OCI-LY7 (cell line): ENCODE results near the gene MFAP3L. TPM values are rescaled to one million over a fixed set of nuclear protein-coding genes. Genes with fewer than 3 reads are reported as not detected.

Source experiments
- BruUV-seq: library from RNA; stranded (reverse); fragments of 400-500 nt; replicated peaks from 2 replicates; lab custom pipeline; 2021; lab: Mats Ljungman, UMichigan
- CTCF ChIA-PET: fragments of 300-600 bp; sonication (Branson Sonifier 250); formaldehyde crosslinking; loops from one replicate; lab custom pipeline; 2022; ENCODE audit warnings: antibody characterized with exemption; ENCODE audit not compliant: unreplicated experiment; lab: Charles Lee
- POLR2A ChIA-PET: fragments of 300-600 bp; sonication (Branson Sonifier 250); formaldehyde crosslinking; loops from one replicate; lab custom pipeline; 2022; ENCODE audit warnings: antibody characterized with exemption; lab: Charles Lee
- DNase-seq: peaks from one replicate; pipeline ENCODE4 v3.0.0-alpha.2; 2015; ENCODE audit warnings: low spot score
- H2AFZ ChIP-seq: fragments of 200-600 bp; sonication (generic), shearing (Covaris generic); 2 replicates; pipeline ENCODE4 v1.6.1; 2014; ENCODE audit warnings: mild to moderate bottlenecking, antibody characterized with exemption, low read length, moderate library complexity
- H3K27ac ChIP-seq: fragments of 200-600 bp; sonication (generic); 2 replicates; pipeline ENCODE4 v1.5.1; 2014; ENCODE audit warnings: mixed run types, low read depth, mild to moderate bottlenecking, moderate library complexity, low read length, inconsistent platforms; ENCODE audit not compliant: poor library complexity, severe bottlenecking
- H3K36me3 ChIP-seq: fragments of 200-600 bp; sonication (generic); 2 replicates; pipeline ENCODE4 v1.6.1; 2014; ENCODE audit warnings: mild to moderate bottlenecking, antibody characterized with exemption, low read length, moderate library complexity, mixed read lengths; ENCODE audit not compliant: insufficient read depth
- H3K4me1 ChIP-seq: fragments of 200-600 bp; sonication (generic); 2 replicates; pipeline ENCODE4 v1.5.1; 2014; ENCODE audit warnings: mild to moderate bottlenecking, low read length; ENCODE audit not compliant: insufficient read depth, poor library complexity, severe bottlenecking
- H3K4me2 ChIP-seq: fragments of 200-600 bp; sonication (generic); 2 replicates; pipeline ENCODE4 v1.6.1; 2014; ENCODE audit warnings: mild to moderate bottlenecking, low read length
- H3K4me3 ChIP-seq: fragments of 200-600 bp; sonication (generic); 2 replicates; pipeline ENCODE4 v1.5.1; 2014; ENCODE audit warnings: mild to moderate bottlenecking, low read depth, low read length; ENCODE audit not compliant: poor library complexity, severe bottlenecking
- H3K79me2 ChIP-seq: fragments of 200-600 bp; sonication (generic); 2 replicates; pipeline ENCODE4 v1.6.1; 2016; ENCODE audit warnings: low read depth, mild to moderate bottlenecking, low read length, moderate library complexity, mixed read lengths; ENCODE audit not compliant: insufficient read depth
- H3K9me2 ChIP-seq: fragments of 200-600 bp; sonication (generic); 2 replicates; pipeline ENCODE4 v1.6.1; 2016; ENCODE audit warnings: mild to moderate bottlenecking, low read length, mixed read lengths; ENCODE audit not compliant: insufficient read depth
- H3K9me3 ChIP-seq: fragments of 200-600 bp; sonication (generic); 2 replicates; pipeline ENCODE4 v1.6.1; 2014; ENCODE audit warnings: mild to moderate bottlenecking, mixed run types, low read length, mixed read lengths
- H4K20me1 ChIP-seq: fragments of 200-600 bp; sonication (generic); 2 replicates; pipeline ENCODE4 v1.6.1; 2014; ENCODE audit warnings: mild to moderate bottlenecking, antibody characterized with exemption, low read length, moderate library complexity, mixed read lengths; ENCODE audit not compliant: insufficient read depth
- CTCF ChIP-seq: fragments of 200-600 bp; sonication (generic); conservative IDR thresholded peaks from 2 replicates; pipeline ENCODE4 v1.5.1; 2014; ENCODE audit warnings: mild to moderate bottlenecking, antibody characterized with exemption, low read length, moderate library complexity, mixed read lengths
- EZH2phosphoT487 ChIP-seq: fragments of 200-600 bp; sonication (generic); IDR thresholded peaks from 2 replicates; pipeline ENCODE4 v1.6.1; 2018; ENCODE audit warnings: low read depth, borderline replicate concordance, mild to moderate bottlenecking, mixed run types, antibody characterized with exemption, low read length, moderate library complexity, mixed read lengths
- intact Hi-C: fragments of 100-400 bp; cut with micrococcal nuclease; formaldehyde crosslinking; loops from one replicate; pipeline ENCODE4 v1.10.0; 2022; ENCODE audit not compliant: unreplicated experiment
- total RNA-seq, 2 experiments: library from RNA; depleted of rRNA in 1 of 2; stranded (reverse); fragments of >200 nt in 1 of 2; shearing (Covaris generic) in 1 of 2; gene quantifications; 2 replicates each; pipeline ENCODE4 v1.2.3, GENCODE V29; 2014 to 2022

MFAP3L gene
- total RNA-seq, 2 experiments from 2014 or later: not detected

- Histone ChIP-seq H3K79me2 (no peaks in the 10 kb centered on the region), H3K4me2 (no peak overlapping the region), H3K36me3 (no peaks in the 10 kb centered on the region), H3K9me2 (no peaks in the 10 kb centered on the region), H3K9me3 (no peaks in the 10 kb centered on the region), H3K27ac (no peak overlapping the region), H4K20me1 (no peaks in the 10 kb centered on the region), H3K4me3 (no peak overlapping the region), H3K4me1 (no peaks in the 10 kb centered on the region), H2AFZ (no peak overlapping the region)
- no peak for DNase-seq
- ChIA-PET CTCF (no interaction called here), POLR2A (no interaction called here)
- no TSS peak for BruUV-seq
- intact Hi-C loops: no loop called here
- TF ChIP-seq EZH2phosphoT487 (no peak), CTCF (no peak)
These were observed 50.9 kb downstream of the MFAP3L start for GRCh38 chr4:169975131-169975837.

- intact Hi-C loops: no loop called here
- no TSS peak for BruUV-seq
- Histone ChIP-seq H3K4me2 (no peak overlapping the region), H3K9me3 (no peaks in the 10 kb centered on the region), H3K9me2 (no peaks in the 10 kb centered on the region), H4K20me1 (no peaks in the 10 kb centered on the region), H2AFZ (no peak overlapping the region), H3K79me2 (no peaks in the 10 kb centered on the region), H3K27ac (no peak overlapping the region), H3K36me3 (no peaks in the 10 kb centered on the region), H3K4me3 (no peak overlapping the region), H3K4me1 (no peaks in the 10 kb centered on the region)
- no peak for DNase-seq
- POLR2A ChIA-PET: no interaction called here
- CTCF ChIA-PET: no interaction called here
- TF ChIP-seq EZH2phosphoT487 (no peak), CTCF (no peak)
These were observed 54.7 kb downstream of the MFAP3L start for GRCh38 chr4:169971456-169972015.

- intact Hi-C loops: no loop called here
- no peak overlapping the region for H3K27ac ChIP-seq
- H3K9me2 ChIP-seq: no peaks in the 10 kb centered on the region
- H3K9me3 ChIP-seq: no peaks in the 10 kb centered on the region
- CTCF ChIA-PET: no interaction called here
- H3K4me1 ChIP-seq: no peaks in the 10 kb centered on the region
- POLR2A ChIA-PET: interaction anchor here (0.5 kb wide), 1 partner anchor 14 kb away, joined by 3 read pairs; no protein-coding TSS in a partner anchor
- no peak for DNase-seq
- H3K4me3 ChIP-seq: no peak overlapping the region
- no peaks in the 10 kb centered on the region for H4K20me1 ChIP-seq
- no peak overlapping the region for H3K4me2 ChIP-seq
- no peaks in the 10 kb centered on the region for H3K79me2 ChIP-seq
- no TSS peak for BruUV-seq
- no peak overlapping the region for H2AFZ ChIP-seq
- TF ChIP-seq CTCF (no peak), EZH2phosphoT487 (no peak)
- no peaks in the 10 kb centered on the region for H3K36me3 ChIP-seq
These were observed 57.2 kb downstream of the MFAP3L start for GRCh38 chr4:169968999-169969398.
